HG03103 (cell line): Measurements from ENCODE around the gene PRDM11.

Experiments used
- ATAC-seq: cut with Tn5 transposase; IDR thresholded peaks from one replicate; pipeline ENCODE4 v1.9.1; 2021; ENCODE audit warnings: low read depth; ENCODE audit not compliant: unreplicated experiment

PRDM11 gene

DNA sequence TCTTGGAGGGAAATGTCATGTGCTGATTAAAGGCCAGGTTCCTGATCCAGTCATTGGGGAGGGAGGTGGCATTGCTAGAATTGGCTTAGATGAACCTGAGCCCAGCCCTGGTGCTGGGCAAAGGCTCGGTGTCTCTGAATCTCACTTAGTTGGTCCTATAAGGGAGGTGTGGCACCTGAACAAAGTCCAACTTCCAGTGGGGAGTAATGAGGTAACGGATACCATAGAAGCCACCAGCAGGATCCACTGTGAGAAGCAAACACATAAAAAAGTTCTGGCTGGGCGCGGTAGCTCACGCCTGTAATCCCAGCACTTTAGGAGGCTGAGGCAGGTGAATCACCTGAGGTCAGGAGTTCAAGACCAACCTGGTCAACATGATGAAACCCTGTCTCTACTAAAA, 26.6 kb downstream of the PRDM11 start:
- ATAC-seq = no peak

- no peak for ATAC-seq
Measured at GRCh38 chr11:45174168-45174835, 27.9 kb downstream of the PRDM11 start.

DNA sequence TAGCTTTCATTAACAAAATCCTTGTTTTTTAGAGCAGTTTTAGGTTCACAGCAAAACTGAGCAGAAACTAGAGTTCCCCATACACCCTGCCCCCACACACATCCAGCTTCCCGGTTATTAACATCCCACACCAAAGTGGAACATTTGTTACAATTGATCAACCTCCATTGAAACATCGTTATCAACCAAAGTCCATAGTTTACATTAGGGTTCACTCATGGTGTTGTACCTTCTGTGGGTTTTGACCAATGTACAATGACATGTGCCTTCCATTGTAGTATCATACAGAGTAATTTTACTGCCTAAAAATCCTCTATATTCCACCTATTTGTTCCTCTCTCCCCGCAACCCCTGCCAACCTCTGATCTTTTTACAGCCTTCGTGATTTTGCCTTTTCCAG, 28.5 kb downstream of the PRDM11 start:
- ATAC-seq = no peak

GRCh38 chr11:45176996-45177395, 30.6 kb downstream of the PRDM11 start:
- ATAC-seq = no peak

GRCh38 chr11:45178223-45178622, 31.8 kb downstream of the PRDM11 start:
- ATAC-seq = no peak

- no peak for ATAC-seq
Measured at GRCh38 chr11:45178890-45179671, 32.6 kb downstream of the PRDM11 start.

- no peak for ATAC-seq
Measured at GRCh38 chr11:45179686-45180178, 33.3 kb downstream of the PRDM11 start.

- ATAC-seq = no peak
Measured at GRCh38 chr11:45180179-45180847, 33.9 kb downstream of the PRDM11 start.

GRCh38 chr11:45180848-45181192, 34.4 kb downstream of the PRDM11 start:
- no peak for ATAC-seq

GRCh38 chr11:45181193-45181888, 34.9 kb downstream of the PRDM11 start:
- no peak for ATAC-seq

GRCh38 chr11:45181889-45182550, 35.6 kb downstream of the PRDM11 start:
- ATAC-seq = no peak

DNA sequence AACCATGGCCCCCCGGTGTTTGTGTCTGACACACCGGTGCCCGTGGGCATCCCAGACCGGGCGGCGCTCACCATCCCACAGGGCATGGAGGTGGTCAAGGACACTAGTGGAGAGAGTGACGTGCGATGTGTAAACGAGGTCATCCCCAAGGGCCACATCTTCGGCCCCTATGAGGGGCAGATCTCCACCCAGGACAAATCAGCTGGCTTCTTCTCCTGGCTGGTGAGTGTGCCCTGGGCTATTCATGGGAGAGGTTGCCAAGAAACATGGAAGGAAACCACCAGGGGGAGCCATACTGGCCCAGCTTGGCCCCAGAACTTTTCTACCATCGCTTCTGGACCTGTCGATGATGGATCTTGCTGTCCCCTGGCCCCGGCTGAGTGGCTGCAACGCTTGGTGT, 36.5 kb downstream of the PRDM11 start:
- ATAC-seq = no peak

GRCh38 chr11:45184640-45185039, 38.2 kb downstream of the PRDM11 start:
- ATAC-seq = no peak

GRCh38 chr11:45185228-45185729, 38.8 kb downstream of the PRDM11 start:
- ATAC-seq = no peak

DNA sequence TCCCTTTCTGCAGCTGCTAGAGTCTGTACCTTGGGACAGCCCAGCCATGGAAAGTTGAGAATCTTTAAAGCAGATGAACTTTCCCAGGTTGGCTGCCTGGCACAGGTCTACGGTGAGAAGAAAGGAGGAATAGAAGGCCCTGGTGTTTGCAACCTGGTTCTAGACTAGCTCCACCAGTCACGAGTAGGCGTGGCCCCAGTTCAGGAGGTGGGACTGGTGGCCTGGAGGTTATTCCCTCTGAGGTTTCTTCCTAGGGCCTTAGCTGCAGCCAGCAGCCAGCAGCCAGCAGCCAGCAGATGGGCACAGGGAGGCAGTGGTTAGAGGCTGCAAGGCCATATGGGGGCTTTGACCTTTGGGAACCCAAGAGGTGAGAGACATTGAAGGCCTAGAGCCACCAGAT, 40.9 kb downstream of the PRDM11 start:
- ATAC-seq = no peak

GRCh38 chr11:45188127-45188526, 41.7 kb downstream of the PRDM11 start:
- no peak for ATAC-seq

DNA sequence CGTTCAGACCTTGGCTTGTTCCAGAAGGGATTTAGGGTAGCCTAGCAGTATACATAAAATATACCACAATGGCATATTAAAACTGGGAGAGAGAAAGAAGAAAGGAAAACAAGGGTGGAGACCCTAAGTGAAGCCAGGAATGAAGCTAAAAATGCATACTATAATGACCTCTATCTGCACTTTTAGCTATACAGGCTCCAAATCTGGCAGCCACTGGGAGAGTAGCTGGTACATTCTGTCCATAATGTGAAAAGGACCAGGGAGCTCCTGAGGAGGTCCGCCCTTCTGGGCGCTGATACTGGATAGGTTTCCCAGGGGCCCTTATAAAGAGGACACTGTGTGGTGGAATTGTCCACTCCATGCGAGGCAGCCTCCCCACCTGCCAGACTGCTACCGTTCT, 42.8 kb downstream of the PRDM11 start:
- no peak for ATAC-seq

GRCh38 chr11:45193695-45194094, 47.3 kb downstream of the PRDM11 start:
- no peak for ATAC-seq

DNA sequence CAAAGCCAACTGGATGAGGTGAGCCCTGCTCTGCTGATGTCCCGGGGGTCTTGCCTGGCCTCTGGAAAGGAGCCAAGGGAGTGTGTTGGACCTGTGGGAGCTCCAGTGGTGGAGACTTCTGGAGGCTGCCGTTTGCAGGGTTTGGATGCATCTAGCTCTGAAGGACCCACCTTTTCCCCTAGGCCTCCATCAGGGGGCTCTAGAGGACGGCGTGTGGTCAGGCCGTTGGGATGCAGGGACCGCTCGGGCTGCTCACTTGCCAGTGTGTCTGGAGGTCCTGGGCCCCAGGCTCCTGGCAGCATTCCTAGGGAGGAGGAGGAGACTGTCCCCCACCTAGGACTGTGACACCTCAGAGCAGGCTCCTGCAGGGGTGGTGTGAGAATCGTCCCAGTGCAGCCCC, 58.3 kb downstream of the PRDM11 start:
- ATAC-seq = no peak

GRCh38 chr11:45205978-45206377, 59.5 kb downstream of the PRDM11 start:
- no peak for ATAC-seq
